ENCODE results near the gene NDC80. TPM values are rescaled to one million over a fixed set of nuclear protein-coding genes. Genes with fewer than 3 reads are reported as not detected.

NDC80 gene
- total RNA-seq, 6 experiments from 2014 or later = 12.7 to 30.2 (median 25.4) TPM

- H3K27me3 Mint-ChIP-seq (ENCODE audit: insufficient read depth) = no peaks in the 10 kb centered on the region; the same call in 1 of the 2 replicates
- TF ChIP-seq CTCF (IDR thresholded peaks at IDR 0.05) = no peak
- DNase-seq = no peak
- H3K4me1 Mint-ChIP-seq (ENCODE audit: low read depth) = peaks cover 51% of the 10 kb centered on the region
- H3K36me3 Mint-ChIP-seq (ENCODE audit: low read depth) = no peaks in the 10 kb centered on the region; the same call in 1 of the 2 replicates
- H3K4me3 Mint-ChIP-seq = peak overlapping the region; percentile 99
- H3K27ac Mint-ChIP-seq = peak overlapping the region; percentile 76
- H3K9me3 Mint-ChIP-seq = no peaks in the 10 kb centered on the region
These were observed 2.1 kb downstream of the NDC80 start for GRCh38 chr18:2573408-2573807.

DNA sequence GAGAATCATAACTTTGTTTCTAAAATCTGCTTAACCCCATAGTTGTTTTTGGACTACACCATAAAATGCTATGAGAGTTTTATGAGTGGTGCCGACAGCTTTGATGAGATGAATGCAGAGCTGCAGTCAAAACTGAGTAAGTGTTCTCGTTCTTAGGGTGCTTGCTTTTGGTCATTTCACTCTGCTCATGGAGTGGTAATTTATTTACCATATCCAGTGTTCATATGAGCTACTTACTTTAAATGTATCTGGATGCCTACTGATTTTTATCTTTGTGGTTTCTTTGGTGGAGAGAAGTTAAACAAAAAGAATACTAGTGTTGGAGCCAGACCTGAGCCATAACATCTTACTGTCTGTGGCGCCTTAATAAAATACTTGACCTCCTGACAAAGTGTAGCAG lies 16.4 kb downstream of the NDC80 start:
- 0 out of 2 replicates have a peak overlapping the region, but pooled peaks have one; percentile 7 for H3K27ac Mint-ChIP-seq

DNA sequence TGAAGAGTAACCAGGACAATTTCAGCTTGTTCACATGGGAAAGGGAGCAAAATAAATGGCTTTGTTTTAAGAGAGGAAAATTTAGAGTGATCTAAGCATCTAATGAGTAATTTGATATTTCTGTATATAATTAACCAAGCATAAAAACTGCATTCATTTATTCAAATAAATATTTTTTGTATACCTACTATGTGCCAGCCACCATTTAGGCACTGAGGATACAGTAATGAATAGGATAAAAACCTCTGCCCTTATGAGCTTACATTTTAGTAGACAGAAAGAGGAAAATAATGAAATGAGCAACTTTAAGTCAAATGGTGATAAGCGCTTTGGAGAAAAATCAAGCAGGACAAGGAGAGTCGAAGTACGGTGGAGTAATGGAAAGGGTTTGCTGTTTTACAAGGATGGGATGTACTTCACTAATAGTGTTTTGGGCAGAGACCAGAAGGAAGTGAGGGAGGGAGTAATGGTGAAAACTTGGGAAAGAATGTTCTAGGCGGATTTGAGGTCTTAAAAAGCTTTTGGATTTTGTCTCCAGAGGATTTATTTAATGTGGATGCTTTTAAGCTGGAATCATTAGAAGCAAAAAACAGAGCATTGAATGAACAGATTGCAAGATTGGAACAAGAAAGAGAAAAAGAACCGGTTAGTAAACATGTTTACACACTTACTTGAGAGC lies 17.4 kb downstream of the NDC80 start:
- no peak for TF ChIP-seq CTCF (IDR thresholded peaks at IDR 0.05)
- no peak for DNase-seq
- Mint-ChIP-seq H3K4me3 (no peak overlapping the region), H3K4me1 (ENCODE audit: low read depth) (peaks cover 23% of the 10 kb centered on the region), H3K27ac (no peak overlapping the region), H3K36me3 (ENCODE audit: low read depth) (peaks cover 8% of the 10 kb centered on the region; the same call in 1 of the 2 replicates), H3K27me3 (ENCODE audit: insufficient read depth) (no peaks in the 10 kb centered on the region), H3K9me3 (no peaks in the 10 kb centered on the region)

More for the DNA sequence above, 16.4 kb downstream of the NDC80 start:
- Mint-ChIP-seq H3K27me3 (ENCODE audit: insufficient read depth) (no peaks in the 10 kb centered on the region), H3K4me3 (no peak overlapping the region), H3K4me1 (ENCODE audit: low read depth) (peaks cover 17% of the 10 kb centered on the region), H3K9me3 (no peaks in the 10 kb centered on the region), H3K36me3 (ENCODE audit: low read depth) (peaks cover 10% of the 10 kb centered on the region)
- DNase-seq = no peak
- TF ChIP-seq CTCF (IDR thresholded peaks at IDR 0.05) = no peak

DNA sequence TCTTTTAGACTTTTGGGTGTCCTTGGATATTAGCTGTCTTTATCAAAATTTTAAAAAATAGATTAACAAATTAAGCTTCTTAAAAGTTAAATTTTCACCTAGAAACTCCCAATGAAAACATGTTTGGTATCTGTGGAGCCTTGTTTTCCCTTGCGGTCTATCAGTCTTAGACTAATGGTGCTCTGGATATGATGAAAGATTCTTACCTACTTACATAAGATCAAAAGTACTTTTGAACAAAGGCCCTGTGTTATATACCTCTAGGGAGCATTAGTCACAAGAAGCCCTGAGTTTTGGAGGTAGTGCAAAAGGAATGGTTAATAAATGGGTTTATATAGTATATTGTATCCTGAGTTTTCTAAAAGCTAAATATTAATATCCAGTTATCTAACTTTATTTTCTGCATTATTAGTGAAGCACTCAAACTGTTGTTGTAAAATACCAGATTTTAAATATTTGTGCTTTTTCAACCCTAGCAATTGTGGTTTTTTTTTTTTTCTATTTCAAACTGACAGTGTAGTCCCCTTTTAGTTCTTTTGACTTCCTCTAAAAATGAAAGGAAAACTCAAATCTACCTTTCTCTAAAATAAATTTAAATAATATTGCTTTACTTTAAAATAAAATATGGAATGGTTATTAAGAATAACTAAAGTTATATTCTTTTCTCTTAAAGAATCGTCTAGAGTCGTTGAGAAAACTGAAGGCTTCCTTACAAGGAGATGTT lies 18.1 kb downstream of the NDC80 start:
- DNase-seq = no peak
- H3K36me3 Mint-ChIP-seq (ENCODE audit: low read depth) = peaks cover 8% of the 10 kb centered on the region; the same call in 1 of the 2 replicates
- peaks cover 23% of the 10 kb centered on the region for H3K4me1 Mint-ChIP-seq (ENCODE audit: low read depth)
- no peaks in the 10 kb centered on the region for H3K27me3 Mint-ChIP-seq (ENCODE audit: insufficient read depth)
- no peaks in the 10 kb centered on the region for H3K9me3 Mint-ChIP-seq
- no peak for TF ChIP-seq CTCF (IDR thresholded peaks at IDR 0.05)
- no peak overlapping the region for H3K4me3 Mint-ChIP-seq
- H3K27ac Mint-ChIP-seq = no peak overlapping the region

DNA sequence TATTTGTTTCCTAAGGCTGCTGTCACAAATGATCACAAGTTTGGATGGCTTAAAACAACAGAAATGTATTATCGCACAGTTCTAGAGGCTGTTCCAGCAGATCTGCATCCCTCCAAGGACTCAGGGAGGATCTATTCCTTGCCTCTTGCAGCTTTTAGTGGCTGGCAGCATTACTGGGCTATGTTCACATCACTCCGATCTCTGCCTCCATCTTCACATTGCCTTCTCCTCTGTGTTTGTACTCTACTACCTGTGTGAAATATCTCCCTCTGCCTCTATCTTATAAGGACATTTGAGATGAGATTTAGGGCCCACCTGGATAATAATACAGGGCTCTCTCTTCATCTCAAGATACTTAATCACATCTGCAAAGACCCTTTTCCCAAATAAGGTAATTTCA lies 18.9 kb downstream of the NDC80 start:
- no peak for DNase-seq
- no peak for TF ChIP-seq CTCF (IDR thresholded peaks at IDR 0.05)
- peaks cover 10% of the 10 kb centered on the region; the same call in 1 of the 2 replicates for H3K36me3 Mint-ChIP-seq (ENCODE audit: low read depth)
- H3K4me1 Mint-ChIP-seq (ENCODE audit: low read depth) = peaks cover 23% of the 10 kb centered on the region
- H3K27ac Mint-ChIP-seq = no peak overlapping the region
- no peaks in the 10 kb centered on the region for H3K27me3 Mint-ChIP-seq (ENCODE audit: insufficient read depth)
- no peaks in the 10 kb centered on the region for H3K9me3 Mint-ChIP-seq
- no peak overlapping the region for H3K4me3 Mint-ChIP-seq

All from HFFc6 (cell line).